H1 (cell line): ENCODE measurements around the gene NOL9. TPM values are rescaled to one million over a fixed set of nuclear protein-coding genes. Genes with fewer than 3 reads are reported as not detected.

Experiments
- CTCF ChIA-PET: fragments of 300-600 bp; sonication (Branson Sonifier 250); formaldehyde crosslinking; loops from one replicate; lab custom pipeline; 2021; ENCODE audit not compliant: partially characterized antibody; lab: Charles Lee
- POLR2A ChIA-PET: fragments of 300-600 bp; sonication (Branson Sonifier 250); formaldehyde crosslinking; loops from one replicate; lab custom pipeline; 2021; ENCODE audit warnings: inconsistent platforms; ENCODE audit not compliant: partially characterized antibody; lab: Charles Lee
- DNase-seq, 2 experiments: peaks; one replicate each; pipeline versions ENCODE4 v3.0.0 to v3.0.0-alpha.2; 2010 to 2022; ENCODE audit warnings: low spot score in 2 of 2, low read depth in 1 of 2, mixed read lengths in 1 of 2
- FAIRE-seq: peaks from 2 replicates; lab custom pipeline; 2011; peaks lifted over from hg19 to GRCh38; lab: Jason Lieb, UNC
- H2AFZ ChIP-seq: 2 replicates; pipeline ENCODE4 v1.8.1; 2012; ENCODE audit warnings: low read length, inconsistent platforms
- H2AK5ac ChIP-seq: 2 replicates; pipeline ENCODE4 v1.6.1; 2013; ENCODE audit warnings: low read depth, low read length
- H2BK120ac ChIP-seq: replicated peaks from 2 replicates; pipeline ENCODE3; 2013; ENCODE audit warnings: low read depth, low read length, inconsistent platforms
- H2BK12ac ChIP-seq: 2 replicates; pipeline ENCODE4 v1.6.1; 2013; ENCODE audit warnings: low read depth, low read length
- H2BK15ac ChIP-seq: 2 replicates; pipeline ENCODE4 v1.6.1; 2013; ENCODE audit warnings: low read length
- H2BK20ac ChIP-seq: 2 replicates; pipeline ENCODE4 v1.6.1; 2013; ENCODE audit warnings: low read length
- H2BK5ac ChIP-seq: 2 replicates; pipeline ENCODE4 v1.6.1; 2013; ENCODE audit warnings: low read depth, low read length
- H3K14ac ChIP-seq: 2 replicates; pipeline ENCODE4 v1.6.1; 2013; ENCODE audit warnings: inconsistent platforms; ENCODE audit not compliant: insufficient read length
- H3K18ac ChIP-seq: 2 replicates; pipeline ENCODE4 v1.6.1; 2013; ENCODE audit warnings: low read length; ENCODE audit errors: extremely low read depth
- H3K23ac ChIP-seq: 2 replicates; pipeline ENCODE4 v1.6.1; 2013; ENCODE audit warnings: inconsistent platforms; ENCODE audit not compliant: insufficient read length
- H3K23me2 ChIP-seq: 2 replicates; pipeline ENCODE4 v1.6.1; 2013; ENCODE audit warnings: low read depth, low read length
- H3K27ac ChIP-seq: 2 replicates; pipeline ENCODE4 v1.6.1; 2011; ENCODE audit warnings: low read depth, low read length, inconsistent platforms
- H3K27me3 ChIP-seq, 4 experiments: replicated peaks in 1 of 4; 1 replicate in 1 of 4; 2 replicates in 3 of 4; pipeline versions ENCODE4 v1.6.1 to v1.8.1; 2011 to 2013; ENCODE audit warnings: low read length in 3 of 4, mild to moderate bottlenecking in 3 of 4, inconsistent platforms in 2 of 4, mixed read lengths in 2 of 4, moderate library complexity in 1 of 4; ENCODE audit not compliant: control insufficient read depth in 3 of 4, insufficient read depth in 3 of 4; ENCODE audit errors: extremely low read depth in 1 of 4
- H3K36me3 ChIP-seq, 4 experiments: 2 replicates each; pipeline versions ENCODE4 v1.6.1 to v1.8.1; 2011 to 2013; ENCODE audit warnings: mild to moderate bottlenecking in 4 of 4, low read length in 3 of 4, moderate library complexity in 2 of 4, control low read depth in 1 of 4, inconsistent platforms in 1 of 4; ENCODE audit not compliant: insufficient read depth in 4 of 4, control insufficient read depth in 2 of 4
- H3K4ac ChIP-seq: replicated peaks from 2 replicates; pipeline ENCODE3; 2013; ENCODE audit warnings: low read length, low read depth, mixed read lengths, inconsistent platforms; ENCODE audit not compliant: insufficient read length
- H3K4me1 ChIP-seq, 4 experiments: replicated peaks in 1 of 4; 1 replicate in 1 of 4; 2 replicates in 3 of 4; pipeline versions ENCODE4 v1.6.1 to v1.8.1; 2011 to 2013; ENCODE audit warnings: low read length in 3 of 4, inconsistent platforms in 2 of 4, mixed read lengths in 1 of 4; ENCODE audit not compliant: insufficient read depth in 4 of 4, control insufficient read depth in 3 of 4
- H3K4me2 ChIP-seq, 2 experiments: 2 replicates each; pipeline versions ENCODE4 v1.6.1 to v1.8.1; 2011 to 2013; ENCODE audit warnings: low read depth in 2 of 2, low read length in 2 of 2, control low read depth in 1 of 2, inconsistent platforms in 1 of 2, mild to moderate bottlenecking in 1 of 2; ENCODE audit not compliant: insufficient read depth in 1 of 2
- H3K4me3 ChIP-seq, 4 experiments: fragments of 200-600, 300-600 bp in 1 of 4; sonication (generic), shearing (Covaris generic), sonication (Bioruptor Twin) in 1 of 4; 2 replicates each; pipeline versions ENCODE4 v1.5.1 to v1.8.1; 2011 to 2016; ENCODE audit warnings: low read length in 4 of 4, low read depth in 3 of 4, control low read depth in 2 of 4, inconsistent platforms in 2 of 4, mild to moderate bottlenecking in 2 of 4, mixed read lengths in 1 of 4, moderate library complexity in 1 of 4; ENCODE audit not compliant: insufficient read depth in 2 of 4; ENCODE audit errors: extremely low read depth in 1 of 4
- H3K56ac ChIP-seq: replicated peaks from 2 replicates; pipeline ENCODE3; 2013; ENCODE audit warnings: low read depth, mild to moderate bottlenecking, mixed read lengths, low read length, inconsistent platforms; ENCODE audit not compliant: insufficient read length
- H3K79me1 ChIP-seq: 2 replicates; pipeline ENCODE4 v1.6.1; 2013; ENCODE audit warnings: low read depth, low read length, control low read depth
- H3K79me2 ChIP-seq, 2 experiments: 2 replicates each; pipeline versions ENCODE4 v1.6.1 to v1.8.1; 2012 to 2013; ENCODE audit warnings: low read length in 2 of 2, mild to moderate bottlenecking in 2 of 2, inconsistent platforms in 1 of 2; ENCODE audit not compliant: insufficient read depth in 2 of 2, control insufficient read depth in 1 of 2
- H3K9ac ChIP-seq, 4 experiments: replicated peaks in 1 of 4; 1 replicate in 1 of 4; 2 replicates in 3 of 4; pipeline versions ENCODE4 v1.6.1 to v1.8.1; 2011 to 2013; ENCODE audit warnings: low read depth in 3 of 4, low read length in 3 of 4, control low read depth in 2 of 4, mild to moderate bottlenecking in 2 of 4, moderate library complexity in 2 of 4, inconsistent platforms in 1 of 4; ENCODE audit errors: extremely low read depth in 1 of 4
- H3K9me3 ChIP-seq, 2 experiments: 2 replicates each; pipeline versions ENCODE4 v1.6.1 to v1.8.1; 2012 to 2013; ENCODE audit warnings: mild to moderate bottlenecking in 2 of 2, moderate library complexity in 2 of 2, control low read depth in 1 of 2, inconsistent platforms in 1 of 2, low read depth in 1 of 2, low read length in 1 of 2, mixed read lengths in 1 of 2; ENCODE audit not compliant: insufficient read depth in 2 of 2
- H4K20me1 ChIP-seq, 2 experiments: replicated peaks in 1 of 2; 2 replicates each; pipeline versions ENCODE3 to v1.8.1; 2011 to 2013; ENCODE audit warnings: inconsistent platforms in 2 of 2, low read length in 2 of 2, mild to moderate bottlenecking in 1 of 2; ENCODE audit not compliant: insufficient read depth in 2 of 2, control insufficient read depth in 1 of 2
- H4K5ac ChIP-seq: 2 replicates; pipeline ENCODE4 v1.6.1; 2013; ENCODE audit warnings: low read length, low read depth, mixed read lengths, inconsistent platforms; ENCODE audit not compliant: insufficient read length
- H4K8ac ChIP-seq: 2 replicates; pipeline ENCODE4 v1.8.0; 2013; ENCODE audit warnings: mild to moderate bottlenecking, moderate library complexity, low read length, inconsistent platforms; ENCODE audit not compliant: insufficient read depth; ENCODE audit errors: extremely low read depth
- H4K91ac ChIP-seq: replicated peaks from 2 replicates; pipeline ENCODE3; 2013; ENCODE audit warnings: low read length, mixed read lengths, inconsistent platforms; ENCODE audit not compliant: insufficient read length
- CHD1 ChIP-seq: IDR thresholded peaks from 2 replicates; pipeline ENCODE4 v1.6.1; 2012; ENCODE audit warnings: low read depth, low read length, improper control_type of control experiment
- CTBP2 ChIP-seq: IDR thresholded peaks from 2 replicates; pipeline ENCODE4 v1.7.0; 2011; ENCODE audit warnings: borderline replicate concordance, mild to moderate bottlenecking, moderate library complexity, mixed read lengths, low read length; ENCODE audit not compliant: insufficient read depth, insufficient read length
- MAFK ChIP-seq: IDR thresholded peaks from 2 replicates; pipeline ENCODE4 v1.6.1; 2012; ENCODE audit warnings: low read depth, mild to moderate bottlenecking, improper control_type of control experiment, low read length
- PHF8 ChIP-seq: fragments of 200-600 bp; sonication (generic); conservative IDR thresholded peaks from 2 replicates; pipeline ENCODE4 v1.7.1; 2012; ENCODE audit warnings: low read depth, mild to moderate bottlenecking, inconsistent platforms, low read length, moderate library complexity
- POLR2AphosphoS5 ChIP-seq: IDR thresholded peaks from 2 replicates; pipeline ENCODE4 v1.6.1; 2011; ENCODE audit warnings: low read depth, low read length
- RBBP5 ChIP-seq: IDR thresholded peaks from 2 replicates; pipeline ENCODE4 v1.7.1; 2012; ENCODE audit warnings: low read depth, mild to moderate bottlenecking, inconsistent platforms, low read length, moderate library complexity, borderline replicate concordance
- RNF2 ChIP-seq: fragments of 200-900, 300-1000 bp; sonication (generic); IDR thresholded peaks from 2 replicates; pipeline ENCODE4 v1.7.1; 2016; ENCODE audit warnings: borderline replicate concordance, low read depth, mild to moderate bottlenecking, antibody characterized with exemption, low read length; ENCODE audit not compliant: poor library complexity, severe bottlenecking; ENCODE audit errors: missing control alignments
- SAP30 ChIP-seq: fragments of 300-600 bp; sonication (generic); IDR thresholded peaks from 2 replicates; pipeline ENCODE4 v1.7.1; 2012; ENCODE audit warnings: low read length, moderate library complexity, mild to moderate bottlenecking, inconsistent platforms; ENCODE audit not compliant: insufficient read depth, insufficient replicate concordance
- SP4 ChIP-seq: IDR thresholded peaks from 2 replicates; pipeline ENCODE4 v1.6.1; 2012; ENCODE audit warnings: low read length, inconsistent platforms
- WGBS, 2 experiments: shearing (Covaris generic) in 1 of 2; methylation state at CpG; one replicate each; pipeline versions ENCODE4 v1.1.6 to v1.1.7; 2013 to 2015; ENCODE audit warnings: low lambda C conversion rate in 2 of 2, mixed read lengths in 2 of 2, inconsistent platforms in 1 of 2, low coverage in 1 of 2, missing lambda C conversion rate in 1 of 2; ENCODE audit not compliant: insufficient replicate concordance in 2 of 2, insufficient coverage in 1 of 2, insufficient read length in 1 of 2; ENCODE audit errors: extremely low coverage in 1 of 2, missing lambda C conversion rate in 1 of 2; 5-methylcytosine and 5-hydroxymethylcytosine counted together
- polyA plus RNA-seq, 7 experiments: library from polyadenylated mRNA; depleted of rRNA in 3 of 7; stranded (reverse) in 5 of 7; unstranded in 2 of 7; fragments of >200 nt in 5 of 7; fragments of 200-250 nt in 2 of 7; gene quantifications; 1 replicate in 5 of 7; 2 replicates in 1 of 7; 4 replicates in 1 of 7; pipeline versions ENCODE4 v1.2.1 to v1.2.3, GENCODE V29; 2011 to 2013; ENCODE audit warnings: missing spikeins in 2 of 7, mixed read lengths in 2 of 7
- total RNA-seq: library from RNA; stranded (reverse); fragmentation: NEBNext Ultra II Directional; extraction: Animal tissue kit (Norgen Biotek cat#: 25700); gene quantifications from 2 replicates; pipeline ENCODE4 v1.2.1, GENCODE V29; 2021
- TF ChIP-seq, protein P1 (sequence below): IDR thresholded peaks from 2 replicates; pipeline ENCODE4 v1.6.1; 2012; ENCODE audit warnings: low read length, inconsistent platforms

Gene NOL9
- total and polyA plus RNA-seq, 2 of the 8 experiments (the other 6 are each of a cell fraction or from before 2014, with no cell fraction given), result 17.1 to 38.1 TPM

DNA sequence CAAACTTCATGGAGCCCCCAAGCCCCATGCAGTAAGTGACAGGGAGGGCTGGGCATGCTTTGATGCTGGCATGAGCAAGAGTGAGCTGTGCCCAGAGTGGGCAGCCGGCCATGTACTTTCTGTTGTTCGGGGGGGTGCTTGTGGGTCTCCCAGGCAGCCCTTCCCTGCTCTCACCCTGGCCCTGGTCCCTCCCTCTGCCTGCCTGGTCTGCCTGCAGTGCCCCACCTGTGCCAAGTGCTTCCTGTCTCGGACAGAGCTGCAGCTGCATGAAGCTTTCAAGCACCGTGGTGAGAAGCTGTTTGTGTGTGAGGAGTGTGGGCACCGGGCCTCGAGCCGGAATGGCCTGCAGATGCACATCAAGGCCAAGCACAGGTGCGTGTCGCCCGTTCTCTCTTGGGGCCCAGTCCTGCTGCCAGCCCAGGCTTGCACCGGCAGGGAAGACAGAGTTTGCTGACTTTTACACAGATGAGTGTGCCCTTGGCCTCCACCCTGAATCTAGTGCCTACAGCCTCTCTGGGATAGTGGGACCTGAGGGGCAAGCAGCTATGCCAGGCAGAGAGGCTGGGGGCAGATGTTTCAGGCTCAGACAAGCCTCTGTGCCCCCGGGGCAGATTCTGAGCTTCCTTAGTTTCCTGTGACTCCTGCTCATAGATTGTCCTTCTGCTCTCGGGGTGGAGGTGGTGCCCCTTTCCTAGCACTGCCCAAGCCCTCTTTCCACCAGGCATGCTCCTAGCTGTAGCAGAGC, 33.1 kb upstream of the NOL9 start:
- Histone ChIP-seq H3K79me2 (no peaks in the 10 kb centered on the region), H2BK20ac (no peak overlapping the region), H3K23me2 (no peaks in the 10 kb centered on the region), H4K8ac (no peak overlapping the region), H3K4me2 (no peak overlapping the region), H3K36me3 (peaks cover 0 to 32% (median 5%) of the 10 kb centered on the region in 4 experiments; a peak in 6 of 8 replicates), H4K20me1 (peaks cover 2 to 28% of the 10 kb centered on the region in 2 experiments), H4K5ac (no peak overlapping the region), H2BK120ac (no peak overlapping the region), H3K4me1 (no peaks in the 10 kb centered on the region), H3K56ac (no peak overlapping the region), H2BK15ac (no peak overlapping the region), H3K9ac (no peak overlapping the region), H3K27me3 (no peaks in the 10 kb centered on the region), H3K9me3 (no peaks in the 10 kb centered on the region), H3K4ac (no peak overlapping the region), H3K27ac (no peak overlapping the region), H3K14ac (no peak overlapping the region), H2AFZ (no peak overlapping the region), H3K79me1 (peaks cover 4% of the 10 kb centered on the region), H2BK12ac (no peak overlapping the region), H4K91ac (no peak overlapping the region), H3K23ac (no peak overlapping the region), H2BK5ac (0 out of 2 replicates have a peak overlapping the region, but pooled peaks have one; percentile 49), H2AK5ac (no peak overlapping the region), H3K4me3 (no peak overlapping the region), H3K18ac (no peak overlapping the region)
- FAIRE-seq (no peak), DNase-seq (no peak)
- WGBS, 2 experiments, result 94% methylated on average over 12 of the region's 13 CpGs; no CpG with 5 or more reads in 1 of the 2 experiments
- POLR2A ChIA-PET, result interaction anchor here (2.3 to 17.4 kb wide), 2 partner anchors 9 to 13 kb away, joined by 8 to 196 read pairs; partner anchors contain the start of gene KLHL21
- CTCF ChIA-PET, result interaction anchor here (0.7 to 2.1 kb wide), 5 partner anchors 10 to 97 kb away, joined by 3 to 7 read pairs (median 3); partner anchors contain the start of gene KLHL21
- no peak for TF ChIP-seq MAFK
- TF ChIP-seq RBBP5, result no peak
- TF ChIP-seq, protein P1, sequence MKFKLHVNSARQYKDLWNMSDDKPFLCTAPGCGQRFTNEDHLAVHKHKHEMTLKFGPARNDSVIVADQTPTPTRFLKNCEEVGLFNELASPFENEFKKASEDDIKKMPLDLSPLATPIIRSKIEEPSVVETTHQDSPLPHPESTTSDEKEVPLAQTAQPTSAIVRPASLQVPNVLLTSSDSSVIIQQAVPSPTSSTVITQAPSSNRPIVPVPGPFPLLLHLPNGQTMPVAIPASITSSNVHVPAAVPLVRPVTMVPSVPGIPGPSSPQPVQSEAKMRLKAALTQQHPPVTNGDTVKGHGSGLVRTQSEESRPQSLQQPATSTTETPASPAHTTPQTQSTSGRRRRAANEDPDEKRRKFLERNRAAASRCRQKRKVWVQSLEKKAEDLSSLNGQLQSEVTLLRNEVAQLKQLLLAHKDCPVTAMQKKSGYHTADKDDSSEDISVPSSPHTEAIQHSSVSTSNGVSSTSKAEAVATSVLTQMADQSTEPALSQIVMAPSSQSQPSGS, result no peak
- no peak for TF ChIP-seq POLR2AphosphoS5
- TF ChIP-seq CTBP2, result no peak
- no peak for TF ChIP-seq SAP30
- no peak for TF ChIP-seq CHD1
- TF ChIP-seq RNF2, result no peak
- TF ChIP-seq SP4, result no peak
- no peak for TF ChIP-seq PHF8
